Neural crest cell (in vitro differentiated cells): Measurements from ENCODE around the gene RAB6A. TPM values are rescaled to one million over a fixed set of nuclear protein-coding genes. Genes with fewer than 3 reads are reported as not detected.

ENCODE experiments used
- DNase-seq: peaks from one replicate; pipeline ENCODE4 v3.0.0; 2021; ENCODE audit warnings: low read depth, mixed read lengths, low spot score
- H3K27ac Mint-ChIP-seq: one replicate; pipeline ENCODE4 v1.8.0; 2021; ENCODE audit warnings: mild to moderate bottlenecking, mixed read lengths; ENCODE audit not compliant: unreplicated experiment
- H3K27me3 Mint-ChIP-seq: 2 replicates; pipeline ENCODE4 v1.8.0; 2021; ENCODE audit warnings: low read depth, mild to moderate bottlenecking, mixed read lengths
- H3K36me3 Mint-ChIP-seq: 2 replicates; pipeline ENCODE4 v1.8.0; 2021; ENCODE audit warnings: low read depth, mild to moderate bottlenecking, mixed read lengths
- H3K4me1 Mint-ChIP-seq: 2 replicates; pipeline ENCODE4 v1.8.0; 2021; ENCODE audit warnings: mixed read lengths
- H3K4me3 Mint-ChIP-seq: one replicate; pipeline ENCODE4 v1.8.0; 2021; ENCODE audit warnings: mild to moderate bottlenecking, mixed read lengths
- H3K9me3 Mint-ChIP-seq: 2 replicates; pipeline ENCODE4 v1.8.0; 2021; ENCODE audit warnings: mixed read lengths
- total RNA-seq: library from RNA; stranded (reverse); gene quantifications from 2 replicates; pipeline ENCODE4 v1.2.1, GENCODE V29; 2021
- TF ChIP-seq, protein P1 (sequence below): fragments of 200-600 bp; sonication (generic); conservative IDR thresholded peaks from 2 replicates; pipeline ENCODE4 v1.5.0; 2021; ENCODE audit warnings: antibody characterized with exemption, mild to moderate bottlenecking

The RAB6A gene
- total RNA-seq, 1 donor from 2014 or later, result 85.9 TPM

GRCh38 chr11:73656985-73657384 lies 103.9 kb downstream of the RAB6A start:
- no peak for DNase-seq
- TF ChIP-seq, protein P1, sequence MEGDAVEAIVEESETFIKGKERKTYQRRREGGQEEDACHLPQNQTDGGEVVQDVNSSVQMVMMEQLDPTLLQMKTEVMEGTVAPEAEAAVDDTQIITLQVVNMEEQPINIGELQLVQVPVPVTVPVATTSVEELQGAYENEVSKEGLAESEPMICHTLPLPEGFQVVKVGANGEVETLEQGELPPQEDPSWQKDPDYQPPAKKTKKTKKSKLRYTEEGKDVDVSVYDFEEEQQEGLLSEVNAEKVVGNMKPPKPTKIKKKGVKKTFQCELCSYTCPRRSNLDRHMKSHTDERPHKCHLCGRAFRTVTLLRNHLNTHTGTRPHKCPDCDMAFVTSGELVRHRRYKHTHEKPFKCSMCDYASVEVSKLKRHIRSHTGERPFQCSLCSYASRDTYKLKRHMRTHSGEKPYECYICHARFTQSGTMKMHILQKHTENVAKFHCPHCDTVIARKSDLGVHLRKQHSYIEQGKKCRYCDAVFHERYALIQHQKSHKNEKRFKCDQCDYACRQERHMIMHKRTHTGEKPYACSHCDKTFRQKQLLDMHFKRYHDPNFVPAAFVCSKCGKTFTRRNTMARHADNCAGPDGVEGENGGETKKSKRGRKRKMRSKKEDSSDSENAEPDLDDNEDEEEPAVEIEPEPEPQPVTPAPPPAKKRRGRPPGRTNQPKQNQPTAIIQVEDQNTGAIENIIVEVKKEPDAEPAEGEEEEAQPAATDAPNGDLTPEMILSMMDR, result no peak
- peaks cover 11% of the 10 kb centered on the region for H3K27me3 Mint-ChIP-seq
- H3K36me3 Mint-ChIP-seq, result no peaks in the 10 kb centered on the region
- H3K27ac Mint-ChIP-seq, result no peak overlapping the region
- no peak overlapping the region for H3K4me3 Mint-ChIP-seq
- H3K4me1 Mint-ChIP-seq, result peaks cover 50% of the 10 kb centered on the region
- no peaks in the 10 kb centered on the region for H3K9me3 Mint-ChIP-seq

DNA sequence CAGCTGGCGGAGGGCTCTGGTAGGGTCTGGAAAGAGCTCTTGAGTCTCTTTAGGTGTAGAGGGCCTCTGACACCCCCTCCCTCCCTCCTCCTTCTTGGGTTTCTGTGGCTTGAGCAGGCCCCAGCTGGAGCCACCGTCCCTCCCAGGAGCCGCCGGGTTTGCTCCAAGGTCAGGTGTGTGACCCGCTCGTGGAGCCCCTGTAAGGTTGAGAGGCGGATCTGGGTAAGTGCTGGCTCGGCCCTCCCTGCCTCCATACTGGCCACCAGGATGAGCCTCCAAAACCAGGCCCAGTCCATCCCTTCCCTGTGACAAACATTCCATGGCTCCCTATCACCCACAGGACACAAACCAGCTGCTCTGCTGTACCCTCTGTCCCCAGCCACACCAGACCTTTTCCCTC lies 105.2 kb downstream of the RAB6A start:
- Mint-ChIP-seq H3K4me1 (peaks cover 61% of the 10 kb centered on the region), H3K27ac (peak overlapping the region; percentile 91), H3K9me3 (no peaks in the 10 kb centered on the region), H3K4me3 (no peak overlapping the region), H3K36me3 (no peaks in the 10 kb centered on the region), H3K27me3 (peaks cover 7% of the 10 kb centered on the region)
- TF ChIP-seq, protein P1, result no peak
- DNase-seq, result no peak

GRCh38 chr11:73654482-73655021 lies 106.3 kb downstream of the RAB6A start:
- H3K9me3 Mint-ChIP-seq, result no peaks in the 10 kb centered on the region
- no peak for DNase-seq
- no peaks in the 10 kb centered on the region for H3K36me3 Mint-ChIP-seq
- peaks cover 7% of the 10 kb centered on the region for H3K27me3 Mint-ChIP-seq
- TF ChIP-seq, protein P1, result no peak
- H3K27ac Mint-ChIP-seq, result peak overlapping the region; percentile 29
- peaks cover 68% of the 10 kb centered on the region for H3K4me1 Mint-ChIP-seq
- no peak overlapping the region for H3K4me3 Mint-ChIP-seq

- H3K27me3 Mint-ChIP-seq, result peaks cover 7% of the 10 kb centered on the region
- H3K4me1 Mint-ChIP-seq, result peaks cover 74% of the 10 kb centered on the region
- H3K27ac Mint-ChIP-seq, result peak overlapping the region; percentile 39
- no peaks in the 10 kb centered on the region for H3K36me3 Mint-ChIP-seq
- no peaks in the 10 kb centered on the region for H3K9me3 Mint-ChIP-seq
- H3K4me3 Mint-ChIP-seq, result no peak overlapping the region
- TF ChIP-seq, protein P1, result no peak
- DNase-seq, result no peak
These were observed 106.9 kb downstream of the RAB6A start for GRCh38 chr11:73653996-73654395.

GRCh38 chr11:73652856-73653559 lies 107.9 kb downstream of the RAB6A start:
- no peak for DNase-seq
- H3K4me1 Mint-ChIP-seq, result peaks cover 83% of the 10 kb centered on the region
- peaks cover 7% of the 10 kb centered on the region for H3K27me3 Mint-ChIP-seq
- H3K4me3 Mint-ChIP-seq, result peak overlapping the region; percentile 82
- H3K27ac Mint-ChIP-seq, result peak overlapping the region; percentile 99
- H3K36me3 Mint-ChIP-seq, result no peaks in the 10 kb centered on the region
- TF ChIP-seq, protein P1, result no peak
- no peaks in the 10 kb centered on the region for H3K9me3 Mint-ChIP-seq
